Neural progenitor cell (in vitro differentiated cells): Measurements from ENCODE around the gene RTN4IP1. TPM values are rescaled to one million over a fixed set of nuclear protein-coding genes. Genes with fewer than 3 reads are reported as not detected.

Experiments
- DNase-seq: peaks from one replicate; pipeline ENCODE4 v3.0.0-alpha.2; 2016; ENCODE audit warnings: low spot score
- H2AFZ ChIP-seq: fragments of 200-600 bp; sonication (generic); replicated peaks from 2 replicates; pipeline ENCODE4 v1.6.1; 2016; ENCODE audit warnings: antibody characterized with exemption
- H3F3A ChIP-seq: fragments of 200-600 bp; sonication (generic); 2 replicates; pipeline ENCODE4 v1.6.1; 2016; ENCODE audit warnings: antibody characterized with exemption, low read depth
- H3K27ac ChIP-seq: fragments of 200-600 bp; sonication (generic); 2 replicates; pipeline ENCODE4 v1.5.1; 2016; ENCODE audit warnings: mild to moderate bottlenecking
- H3K27me3 ChIP-seq: fragments of 200-600 bp; sonication (generic); 2 replicates; pipeline ENCODE4 v1.6.1; 2016; ENCODE audit warnings: mild to moderate bottlenecking, moderate library complexity
- H3K36me3 ChIP-seq: fragments of 200-600 bp; sonication (generic); 2 replicates; pipeline ENCODE4 v1.5.1; 2016
- H3K4me1 ChIP-seq: fragments of 200-600 bp; sonication (generic); 2 replicates; pipeline ENCODE4 v1.6.1; 2016; ENCODE audit warnings: mixed run types
- H3K4me2 ChIP-seq: fragments of 200-600 bp; sonication (generic); 2 replicates; pipeline ENCODE4 v1.6.1; 2016
- H3K4me3 ChIP-seq: fragments of 200-600 bp; sonication (generic); 2 replicates; pipeline ENCODE4 v1.5.1; 2016
- H3K79me2 ChIP-seq: fragments of 200-600 bp; sonication (generic); 2 replicates; pipeline ENCODE4 v1.6.1; 2016; ENCODE audit warnings: low read depth
- H3K9ac ChIP-seq: fragments of 200-600 bp; sonication (generic); 2 replicates; pipeline ENCODE4 v1.6.1; 2016
- H3K9me3 ChIP-seq: fragments of 200-600 bp; sonication (generic); 2 replicates; pipeline ENCODE4 v1.5.1; 2016; ENCODE audit warnings: low read depth
- H4K20me1 ChIP-seq: fragments of 200-600 bp; sonication (generic); 2 replicates; pipeline ENCODE4 v1.6.1; 2016; ENCODE audit warnings: low read depth
- H3K27ac Mint-ChIP-seq: 3 replicates; pipeline ENCODE4 v1.8.0; 2021; ENCODE audit warnings: mixed read lengths
- H3K27me3 Mint-ChIP-seq: 2 replicates; pipeline ENCODE4 v1.8.0; 2022; ENCODE audit warnings: low read depth, mild to moderate bottlenecking, inconsistent platforms, moderate library complexity, mixed read lengths; ENCODE audit not compliant: insufficient read depth
- H3K36me3 Mint-ChIP-seq: 3 replicates; pipeline ENCODE4 v1.8.0; 2021; ENCODE audit warnings: mixed read lengths
- H3K4me1 Mint-ChIP-seq: 3 replicates; pipeline ENCODE4 v1.8.0; 2021; ENCODE audit warnings: mixed read lengths
- H3K4me3 Mint-ChIP-seq: 3 replicates; pipeline ENCODE4 v1.8.0; 2021; ENCODE audit warnings: mild to moderate bottlenecking, moderate library complexity, mixed read lengths
- H3K9me3 Mint-ChIP-seq: 3 replicates; pipeline ENCODE4 v1.8.0; 2020; ENCODE audit warnings: mixed read lengths
- CTCF ChIP-seq: fragments of 200-600 bp; sonication (generic); IDR thresholded peaks from 2 replicates; pipeline ENCODE4 v1.5.1; 2017; ENCODE audit warnings: antibody characterized with exemption, mild to moderate bottlenecking
- EZH2 ChIP-seq: fragments of 200-600 bp; sonication (generic); IDR thresholded peaks from 2 replicates; pipeline ENCODE4 v1.6.1; 2017; ENCODE audit warnings: antibody characterized with exemption, mild to moderate bottlenecking, moderate library complexity
- EZH2phosphoT487 ChIP-seq: fragments of 200-600 bp; sonication (generic); IDR thresholded peaks from 2 replicates; pipeline ENCODE4 v1.6.1; 2017; ENCODE audit warnings: antibody characterized with exemption
- total RNA-seq: library from RNA; depleted of rRNA; stranded (reverse); fragments of >200 nt; gene quantifications from 2 replicates; pipeline ENCODE4 v1.2.3, GENCODE V29; 2015; ENCODE audit warnings: low replicate concordance

RTN4IP1 gene
- total RNA-seq, 1 donor from 2014 or later, result 10.2 TPM

GRCh38 chr6:106642476-106642875 is 13.2 kb upstream of the RTN4IP1 start:
- no peak for DNase-seq
- H3K27ac Mint-ChIP-seq, result no peak overlapping the region
- no peak overlapping the region for H3K4me3 ChIP-seq
- no peaks in the 10 kb centered on the region for H4K20me1 ChIP-seq
- H3K9me3 Mint-ChIP-seq, result no peaks in the 10 kb centered on the region
- H3K9me3 ChIP-seq, result no peaks in the 10 kb centered on the region
- H3F3A ChIP-seq, result no peaks in the 10 kb centered on the region
- H3K36me3 Mint-ChIP-seq, result peaks cover 34% of the 10 kb centered on the region
- no peak overlapping the region for H3K4me2 ChIP-seq
- peaks cover 23% of the 10 kb centered on the region for H3K79me2 ChIP-seq
- H3K4me1 Mint-ChIP-seq, result no peaks in the 10 kb centered on the region
- H3K27ac ChIP-seq, result no peak overlapping the region
- H3K4me3 Mint-ChIP-seq, result no peak overlapping the region
- no peak overlapping the region for H2AFZ ChIP-seq
- no peaks in the 10 kb centered on the region for H3K27me3 ChIP-seq
- H3K9ac ChIP-seq, result no peak overlapping the region
- no peaks in the 10 kb centered on the region for H3K4me1 ChIP-seq
- H3K36me3 ChIP-seq, result no peaks in the 10 kb centered on the region
- TF ChIP-seq EZH2 (no peak), CTCF (no peak), EZH2phosphoT487 (no peak)
- H3K27me3 Mint-ChIP-seq, result peaks cover 3% of the 10 kb centered on the region

- Histone ChIP-seq H2AFZ (no peak overlapping the region), H3K9me3 (no peaks in the 10 kb centered on the region), H4K20me1 (no peaks in the 10 kb centered on the region), H3K9ac (no peak overlapping the region), H3F3A (no peaks in the 10 kb centered on the region), H3K4me1 (no peaks in the 10 kb centered on the region), H3K27ac (no peak overlapping the region), H3K79me2 (peaks cover 50% of the 10 kb centered on the region), H3K27me3 (no peaks in the 10 kb centered on the region), H3K4me2 (no peak overlapping the region), H3K36me3 (no peaks in the 10 kb centered on the region), H3K4me3 (no peak overlapping the region)
- DNase-seq, result no peak
- H3K27ac Mint-ChIP-seq, result no peak overlapping the region
- no peaks in the 10 kb centered on the region for H3K27me3 Mint-ChIP-seq
- no peak for TF ChIP-seq CTCF
- TF ChIP-seq EZH2phosphoT487, result no peak
- no peak for TF ChIP-seq EZH2
- H3K4me3 Mint-ChIP-seq, result no peak overlapping the region
- no peaks in the 10 kb centered on the region for H3K4me1 Mint-ChIP-seq
- no peaks in the 10 kb centered on the region for H3K9me3 Mint-ChIP-seq
- peaks cover 22% of the 10 kb centered on the region for H3K36me3 Mint-ChIP-seq
These were observed 10.5 kb upstream of the RTN4IP1 start for GRCh38 chr6:106639812-106640211.

- Mint-ChIP-seq H3K4me3 (no peak overlapping the region), H3K36me3 (peaks cover 17% of the 10 kb centered on the region), H3K27ac (no peak overlapping the region), H3K4me1 (no peaks in the 10 kb centered on the region), H3K9me3 (no peaks in the 10 kb centered on the region), H3K27me3 (no peaks in the 10 kb centered on the region)
- no peaks in the 10 kb centered on the region for H3F3A ChIP-seq
- no peaks in the 10 kb centered on the region for H4K20me1 ChIP-seq
- H3K4me2 ChIP-seq, result no peak overlapping the region
- H3K27me3 ChIP-seq, result no peaks in the 10 kb centered on the region
- no peaks in the 10 kb centered on the region for H3K36me3 ChIP-seq
- H3K4me1 ChIP-seq, result no peaks in the 10 kb centered on the region
- no peaks in the 10 kb centered on the region for H3K9me3 ChIP-seq
- TF ChIP-seq CTCF (no peak), EZH2 (no peak), EZH2phosphoT487 (no peak)
- no peak overlapping the region for H3K9ac ChIP-seq
- no peak overlapping the region for H3K27ac ChIP-seq
- peaks cover 70% of the 10 kb centered on the region for H3K79me2 ChIP-seq
- DNase-seq, result no peak
- H3K4me3 ChIP-seq, result no peak overlapping the region
- H2AFZ ChIP-seq, result no peak overlapping the region
These were observed 8.5 kb upstream of the RTN4IP1 start for GRCh38 chr6:106637717-106638341.
